Left ventricle myocardium superior (tissue), 1 donor: Measurements from ENCODE around the gene HIGD2A. TPM values are rescaled to one million over a fixed set of nuclear protein-coding genes. Genes with fewer than 3 reads are reported as not detected.

Experiments used
- microRNA-seq: library from miRNA; unstranded; fragments of <30 nt; microRNA quantifications from one replicate; pipeline ENCODE4 v1.2.0, GENCODE V29; 2020; ENCODE audit warnings: borderline number of aligned reads
- total RNA-seq: library from RNA; stranded (reverse); fragmentation: NEBNext Ultra II Directional; extraction: Animal tissue kit (Norgen Biotek cat#: 25700); gene quantifications from one replicate; pipeline ENCODE4 v1.2.1, GENCODE V29; 2021
- donor health status: DM: no; HTN: yes; CAD: no; lungs with severe emphysema.

Gene HIGD2A
- total RNA-seq, 1 donor from 2014 or later = 222 TPM

Small RNA genes lying within 50 kb of the gene (microRNA-seq; reads per million reads assigned to microRNA genes)
- 5.9 reads per million for gene MIR1271

Other genes with a start within 250 kb of the HIGD2A start
- 6.1 TPM for gene SIMC1, start 150.3 kb upstream of the HIGD2A start, total RNA-seq
- gene KIAA1191, start 27.0 kb upstream of the HIGD2A start, total RNA-seq = 82.2 TPM
- 4.4 TPM for gene ARL10, start 23.3 kb upstream of the HIGD2A start, total RNA-seq
- 19.0 TPM for gene NOP16, start 153 bp upstream of the HIGD2A start, total RNA-seq
- gene CLTB, start 27.8 kb downstream of the HIGD2A start, total RNA-seq = 223 TPM
- gene FAF2, start 59.6 kb downstream of the HIGD2A start, total RNA-seq = 16.2 TPM
- gene RNF44, start 148.7 kb downstream of the HIGD2A start, total RNA-seq = 32.4 TPM
- gene CDHR2, start 160.6 kb downstream of the HIGD2A start, total RNA-seq = 0.20 TPM
- gene GPRIN1, start 221.4 kb downstream of the HIGD2A start, total RNA-seq = 0.50 TPM
- gene SNCB, start 241.8 kb downstream of the HIGD2A start, total RNA-seq = not detected
- gene EIF4E1B, start 241.9 kb downstream of the HIGD2A start, total RNA-seq = not detected